ENCODE measurements around the gene KRTAP10-2.

DNA sequence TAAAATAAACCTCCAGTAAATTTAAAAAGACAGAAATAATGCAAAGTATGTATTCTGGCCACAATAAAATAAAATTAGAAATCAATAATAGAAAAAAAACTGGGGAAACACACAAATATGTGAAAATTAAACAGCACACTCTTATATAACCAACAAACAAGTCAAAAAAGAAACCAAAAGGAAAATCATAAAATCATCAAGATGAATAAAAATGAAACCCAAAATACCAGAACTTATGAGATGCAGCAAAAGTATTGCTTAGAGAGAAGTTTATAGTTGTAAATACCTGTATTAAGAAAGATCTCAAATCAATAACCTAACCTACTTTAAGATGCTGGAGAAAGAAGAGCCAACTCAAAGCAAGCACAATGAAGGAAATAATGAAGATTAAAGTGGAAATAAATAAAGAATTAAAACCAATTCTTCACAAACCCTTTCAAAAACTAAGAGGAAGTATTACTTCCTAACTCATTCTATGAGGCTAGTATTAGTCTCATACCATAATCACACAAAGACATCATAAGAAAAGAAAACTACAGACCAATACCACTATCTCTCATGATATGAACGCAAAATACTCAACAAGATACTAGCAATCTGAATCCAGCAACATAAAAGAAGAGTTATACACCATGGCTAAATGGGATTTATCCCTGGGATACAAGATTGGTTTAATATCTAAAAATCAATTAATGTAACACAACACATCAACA, 13.7 kb upstream of the KRTAP10-2 start:
- TF ChIP-seq, protein P1, sequence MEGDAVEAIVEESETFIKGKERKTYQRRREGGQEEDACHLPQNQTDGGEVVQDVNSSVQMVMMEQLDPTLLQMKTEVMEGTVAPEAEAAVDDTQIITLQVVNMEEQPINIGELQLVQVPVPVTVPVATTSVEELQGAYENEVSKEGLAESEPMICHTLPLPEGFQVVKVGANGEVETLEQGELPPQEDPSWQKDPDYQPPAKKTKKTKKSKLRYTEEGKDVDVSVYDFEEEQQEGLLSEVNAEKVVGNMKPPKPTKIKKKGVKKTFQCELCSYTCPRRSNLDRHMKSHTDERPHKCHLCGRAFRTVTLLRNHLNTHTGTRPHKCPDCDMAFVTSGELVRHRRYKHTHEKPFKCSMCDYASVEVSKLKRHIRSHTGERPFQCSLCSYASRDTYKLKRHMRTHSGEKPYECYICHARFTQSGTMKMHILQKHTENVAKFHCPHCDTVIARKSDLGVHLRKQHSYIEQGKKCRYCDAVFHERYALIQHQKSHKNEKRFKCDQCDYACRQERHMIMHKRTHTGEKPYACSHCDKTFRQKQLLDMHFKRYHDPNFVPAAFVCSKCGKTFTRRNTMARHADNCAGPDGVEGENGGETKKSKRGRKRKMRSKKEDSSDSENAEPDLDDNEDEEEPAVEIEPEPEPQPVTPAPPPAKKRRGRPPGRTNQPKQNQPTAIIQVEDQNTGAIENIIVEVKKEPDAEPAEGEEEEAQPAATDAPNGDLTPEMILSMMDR (IDR thresholded peaks at IDR 0.05 in 2 of 3, conservative IDR thresholded peaks at IDR 0.05 in 1 of 3; ENCODE audit: insufficient read depth in 2 of 3, low read depth in 1 of 3, low read length in 3 of 3): no peak
- TF ChIP-seq CCAR2 (IDR thresholded peaks at IDR 0.05; ENCODE audit: low read depth, low read length) (no peak), ERF (CRISPR knock-in tag; IDR thresholded peaks at IDR 0.05) (no peak), SP1 (CRISPR knock-in tag; IDR thresholded peaks at IDR 0.05) (no peak), POLR2A (conservative IDR thresholded peaks at IDR 0.05) (no peak), NR3C1 (CRISPR knock-in tag; IDR thresholded peaks at IDR 0.05) (no peak), ZNF282 (CRISPR knock-in tag; IDR thresholded peaks at IDR 0.05) (no peak), TGIF2 (CRISPR knock-in tag; IDR thresholded peaks at IDR 0.05) (no peak), CREM (IDR thresholded peaks at IDR 0.05; ENCODE audit: low read depth) (no peak), POLR2AphosphoS5 (IDR thresholded peaks at IDR 0.05; ENCODE audit: control insufficient read depth, insufficient read depth, low read depth, low read length) (no peak)
- TF ChIP-seq, protein P2, sequence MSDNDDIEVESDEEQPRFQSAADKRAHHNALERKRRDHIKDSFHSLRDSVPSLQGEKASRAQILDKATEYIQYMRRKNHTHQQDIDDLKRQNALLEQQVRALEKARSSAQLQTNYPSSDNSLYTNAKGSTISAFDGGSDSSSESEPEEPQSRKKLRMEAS (CRISPR knock-in tag; IDR thresholded peaks at IDR 0.05): no peak

Measured in K562 (cell line).